ENCODE data around the gene ANKIB1.

DNA sequence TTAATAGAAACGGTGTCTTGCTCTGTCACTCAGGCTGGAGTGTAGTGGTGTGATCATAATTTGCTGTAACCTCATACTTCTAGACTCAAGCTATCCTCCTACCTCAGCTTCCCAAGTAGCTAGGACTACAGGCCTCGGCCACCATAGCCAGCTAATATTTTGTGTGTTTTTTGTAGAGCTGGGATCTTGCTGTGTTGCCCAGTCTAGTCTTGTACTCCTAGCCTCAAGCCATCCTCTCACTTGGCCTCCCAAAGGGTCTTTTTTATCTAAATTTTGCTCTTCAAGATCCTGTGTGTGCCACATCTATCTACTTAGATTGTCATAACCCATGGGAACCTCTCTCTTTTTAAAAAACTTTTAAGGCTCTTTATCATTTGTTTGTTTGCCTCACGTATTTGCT, 50.5 kb downstream of the ANKIB1 start:
- TF ChIP-seq, protein P1, sequence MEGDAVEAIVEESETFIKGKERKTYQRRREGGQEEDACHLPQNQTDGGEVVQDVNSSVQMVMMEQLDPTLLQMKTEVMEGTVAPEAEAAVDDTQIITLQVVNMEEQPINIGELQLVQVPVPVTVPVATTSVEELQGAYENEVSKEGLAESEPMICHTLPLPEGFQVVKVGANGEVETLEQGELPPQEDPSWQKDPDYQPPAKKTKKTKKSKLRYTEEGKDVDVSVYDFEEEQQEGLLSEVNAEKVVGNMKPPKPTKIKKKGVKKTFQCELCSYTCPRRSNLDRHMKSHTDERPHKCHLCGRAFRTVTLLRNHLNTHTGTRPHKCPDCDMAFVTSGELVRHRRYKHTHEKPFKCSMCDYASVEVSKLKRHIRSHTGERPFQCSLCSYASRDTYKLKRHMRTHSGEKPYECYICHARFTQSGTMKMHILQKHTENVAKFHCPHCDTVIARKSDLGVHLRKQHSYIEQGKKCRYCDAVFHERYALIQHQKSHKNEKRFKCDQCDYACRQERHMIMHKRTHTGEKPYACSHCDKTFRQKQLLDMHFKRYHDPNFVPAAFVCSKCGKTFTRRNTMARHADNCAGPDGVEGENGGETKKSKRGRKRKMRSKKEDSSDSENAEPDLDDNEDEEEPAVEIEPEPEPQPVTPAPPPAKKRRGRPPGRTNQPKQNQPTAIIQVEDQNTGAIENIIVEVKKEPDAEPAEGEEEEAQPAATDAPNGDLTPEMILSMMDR (IDR thresholded peaks at IDR 0.05) = no peak
- TF ChIP-seq EZH2phosphoT487 (IDR thresholded peaks at IDR 0.05) = no peak

All from neural progenitor cell (in vitro differentiated cells).